ENCODE data around the gene TNK1.

GRCh38 chr17:7383371-7383741 is 2.5 kb downstream of the TNK1 start:
- no peak for TF ChIP-seq EZH2 (IDR thresholded peaks at IDR 0.05)
- TF ChIP-seq, protein P1, sequence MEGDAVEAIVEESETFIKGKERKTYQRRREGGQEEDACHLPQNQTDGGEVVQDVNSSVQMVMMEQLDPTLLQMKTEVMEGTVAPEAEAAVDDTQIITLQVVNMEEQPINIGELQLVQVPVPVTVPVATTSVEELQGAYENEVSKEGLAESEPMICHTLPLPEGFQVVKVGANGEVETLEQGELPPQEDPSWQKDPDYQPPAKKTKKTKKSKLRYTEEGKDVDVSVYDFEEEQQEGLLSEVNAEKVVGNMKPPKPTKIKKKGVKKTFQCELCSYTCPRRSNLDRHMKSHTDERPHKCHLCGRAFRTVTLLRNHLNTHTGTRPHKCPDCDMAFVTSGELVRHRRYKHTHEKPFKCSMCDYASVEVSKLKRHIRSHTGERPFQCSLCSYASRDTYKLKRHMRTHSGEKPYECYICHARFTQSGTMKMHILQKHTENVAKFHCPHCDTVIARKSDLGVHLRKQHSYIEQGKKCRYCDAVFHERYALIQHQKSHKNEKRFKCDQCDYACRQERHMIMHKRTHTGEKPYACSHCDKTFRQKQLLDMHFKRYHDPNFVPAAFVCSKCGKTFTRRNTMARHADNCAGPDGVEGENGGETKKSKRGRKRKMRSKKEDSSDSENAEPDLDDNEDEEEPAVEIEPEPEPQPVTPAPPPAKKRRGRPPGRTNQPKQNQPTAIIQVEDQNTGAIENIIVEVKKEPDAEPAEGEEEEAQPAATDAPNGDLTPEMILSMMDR (IDR thresholded peaks at IDR 0.05) = no peak

Measured in neural progenitor cell (in vitro differentiated cells).